Ishikawa (cell line): ENCODE results near the gene PRDM16.

Experiments used
- CREB1 ChIP-seq: IDR thresholded peaks from 2 replicates; pipeline ENCODE4 v1.6.1; 2012; ENCODE audit warnings: low read depth
- EP300 ChIP-seq: IDR thresholded peaks from 2 replicates; pipeline ENCODE4 v1.6.1; 2012; ENCODE audit warnings: borderline replicate concordance
- MAX ChIP-seq: IDR thresholded peaks from 2 replicates; pipeline ENCODE4 v1.6.1; 2012
- REST ChIP-seq: IDR thresholded peaks from 2 replicates; pipeline ENCODE4 v1.6.1; 2012; ENCODE audit warnings: low read depth, mild to moderate bottlenecking
- TAF1 ChIP-seq: IDR thresholded peaks from 2 replicates; pipeline ENCODE4 v1.6.1; 2012; ENCODE audit warnings: low read depth, mild to moderate bottlenecking

- TF ChIP-seq CREB1 (no peak), EP300 (no peak), TAF1 (no peak), MAX (no peak), REST (no peak)
Observed at GRCh38 chr1:3176028-3176427, 107.0 kb downstream of the PRDM16 start.
